Tibial nerve (tissue), 4 donors: Measurements from ENCODE around the gene STAC. TPM values are rescaled to one million over a fixed set of nuclear protein-coding genes. Genes with fewer than 3 reads are reported as not detected.
"Not testable (repeated sequence)": the region's sequence is repeated elsewhere in the genome, so short reads cannot be mapped to it uniquely, and the experiment has no call there.

ENCODE experiments used
- DNase-seq, 2 donors: peaks; one replicate each; pipeline ENCODE4 v3.0.0-alpha.2; 2019; ENCODE audit warnings: low spot score in 2 of 2
- H3K27ac ChIP-seq, 4 donors: fragments of 200-600 bp; sonication (generic) in 3 of 4; one replicate each; pipeline ENCODE4 v1.5.1; 2017 to 2019; ENCODE audit warnings: mild to moderate bottlenecking in 1 of 4
- H3K27me3 ChIP-seq, 2 donors: fragments of 200-600 bp; sonication (generic) in 1 of 2; one replicate each; pipeline versions ENCODE4 v1.5.1 to v1.6.0; 2017 to 2019
- H3K36me3 ChIP-seq, 3 donors: fragments of 200-600 bp; sonication (generic); one replicate each; pipeline ENCODE4 v1.5.1; 2018 to 2019
- H3K4me1 ChIP-seq, 4 donors: fragments of 200-600 bp; sonication (generic) in 3 of 4; one replicate each; pipeline ENCODE4 v1.5.1; 2017 to 2019
- H3K4me3 ChIP-seq, 4 donors: fragments of 200-600 bp; sonication (generic) in 3 of 4; one replicate each; pipeline ENCODE4 v1.5.1; 2017 to 2019; ENCODE audit warnings: mild to moderate bottlenecking in 1 of 4, moderate library complexity in 1 of 4
- H3K9me3 ChIP-seq, 4 donors: fragments of 200-600 bp; sonication (generic) in 3 of 4; one replicate each; pipeline ENCODE4 v1.5.1; 2017 to 2019
- CTCF ChIP-seq, 5 experiments: fragments of 200-600 bp in 3 of 5; fragments of 450-650 bp in 2 of 5; sonication (generic) in 3 of 5; IDR thresholded peaks; one replicate each; pipeline ENCODE4 v1.5.1; 2016 to 2019; ENCODE audit warnings: antibody characterized with exemption in 5 of 5, mild to moderate bottlenecking in 3 of 5, moderate library complexity in 2 of 5
- EP300 ChIP-seq, 2 donors: sonication (generic); formaldehyde crosslinking; IDR thresholded peaks; one replicate each; pipeline ENCODE4 v1.6.1; 2017; ENCODE audit warnings: antibody characterized with exemption in 2 of 2, mild to moderate bottlenecking in 1 of 2
- POLR2A ChIP-seq, 2 donors: fragments of 450-650 bp; IDR thresholded peaks; one replicate each; pipeline ENCODE4 v1.6.1; 2017; ENCODE audit warnings: antibody characterized with exemption in 2 of 2, mild to moderate bottlenecking in 2 of 2, moderate library complexity in 2 of 2
- WGBS, 2 donors: methylation state at CpG; one replicate each; pipeline ENCODE4 v1.1.5; 2018; 5-methylcytosine and 5-hydroxymethylcytosine counted together
- total RNA-seq, 4 donors: library from RNA; depleted of rRNA; stranded (reverse); fragments of >200 nt; gene quantifications; one replicate each; pipeline ENCODE4 v1.1.0, GENCODE V29; 2016

STAC gene
- total RNA-seq, 4 donors from 2014 or later, result 2.4 to 4.2 (median 3.7) TPM

GRCh38 chr3:36575241-36575640 is 194.9 kb downstream of the STAC start:
- H3K9me3 ChIP-seq, result peaks cover 0 to 26% (median 1%) of the 10 kb centered on the region in 4 donors
- DNase-seq, result no peak
- no peaks in the 10 kb centered on the region for H3K4me1 ChIP-seq
- no peaks in the 10 kb centered on the region for H3K27me3 ChIP-seq
- no peaks in the 10 kb centered on the region for H3K36me3 ChIP-seq
- H3K27ac ChIP-seq, result no peak overlapping the region
- WGBS, 2 donors, result 69 to 82% methylated on average over 2 of the region's 2 CpGs
- H3K4me3 ChIP-seq, result no peak overlapping the region
- TF ChIP-seq CTCF (IDR thresholded peaks at IDR 0.05), result no peak
- no peak for TF ChIP-seq EP300 (IDR thresholded peaks at IDR 0.05)
- TF ChIP-seq POLR2A (IDR thresholded peaks at IDR 0.05), result no peak

GRCh38 chr3:36578418-36578817 is 198.1 kb downstream of the STAC start:
- not testable (repeated sequence) for DNase-seq, H3K4me1 ChIP-seq, H3K4me3 ChIP-seq, H3K36me3 ChIP-seq, H3K27ac ChIP-seq, H3K27me3 ChIP-seq
- WGBS, 2 donors, result 82% methylated on average over 4 of the region's 4 CpGs
- peaks cover 0 to 25% (median 1%) of the 10 kb centered on the region in 4 donors for H3K9me3 ChIP-seq

- Histone ChIP-seq H3K4me3 (no peak overlapping the region), H3K9me3 (peaks cover 0 to 20% (median 1%) of the 10 kb centered on the region in 4 donors), H3K27me3 (no peaks in the 10 kb centered on the region), H3K27ac (no peak overlapping the region), H3K4me1 (no peaks in the 10 kb centered on the region), H3K36me3 (no peaks in the 10 kb centered on the region)
- TF ChIP-seq POLR2A (IDR thresholded peaks at IDR 0.05) (no peak), CTCF (IDR thresholded peaks at IDR 0.05) (no peak), EP300 (IDR thresholded peaks at IDR 0.05) (no peak)
- no peak for DNase-seq
- 38 to 54% methylated on average over 1 of the region's 1 CpG for WGBS, 2 donors
Observed at GRCh38 chr3:36579746-36580145, 199.4 kb downstream of the STAC start.

- H3K4me1 ChIP-seq, result no peaks in the 10 kb centered on the region
- peaks cover 0 to 26% (median 1%) of the 10 kb centered on the region in 4 donors for H3K9me3 ChIP-seq
- TF ChIP-seq EP300 (IDR thresholded peaks at IDR 0.05) (no peak), POLR2A (IDR thresholded peaks at IDR 0.05) (no peak), CTCF (IDR thresholded peaks at IDR 0.05) (no peak)
- no peak overlapping the region for H3K27ac ChIP-seq
- no peak overlapping the region for H3K4me3 ChIP-seq
- H3K36me3 ChIP-seq, result no peaks in the 10 kb centered on the region
- H3K27me3 ChIP-seq, result no peaks in the 10 kb centered on the region
- DNase-seq, result no peak
- whole genome bisulfite sequencing, 2 donors, result 57 to 58% methylated on average over 2 of the region's 2 CpGs
Observed at GRCh38 chr3:36580716-36581115, 200.4 kb downstream of the STAC start.

GRCh38 chr3:36591959-36592358 is 211.7 kb downstream of the STAC start:
- WGBS, 2 donors, result 63 to 72% methylated on average over 3 of the region's 3 CpGs
- Histone ChIP-seq H3K36me3 (no peaks in the 10 kb centered on the region), H3K27ac (no peak overlapping the region), H3K4me1 (peaks cover 0 to 5% (median 0%) of the 10 kb centered on the region in 4 donors), H3K4me3 (no peak overlapping the region), H3K9me3 (peaks cover 0 to 13% (median 0%) of the 10 kb centered on the region in 4 donors), H3K27me3 (no peaks in the 10 kb centered on the region)
- no peak for DNase-seq
- TF ChIP-seq CTCF (IDR thresholded peaks at IDR 0.05) (no peak), POLR2A (IDR thresholded peaks at IDR 0.05) (no peak), EP300 (IDR thresholded peaks at IDR 0.05) (no peak)

- 15 to 29% methylated on average over 1 of the region's 1 CpG for WGBS, 2 donors
- no peak for TF ChIP-seq POLR2A (IDR thresholded peaks at IDR 0.05)
- no peak for TF ChIP-seq EP300 (IDR thresholded peaks at IDR 0.05)
- TF ChIP-seq CTCF (IDR thresholded peaks at IDR 0.05), result no peak
- Histone ChIP-seq H3K27ac (no peak overlapping the region), H3K9me3 (peaks cover 0 to 4% (median 0%) of the 10 kb centered on the region in 4 donors), H3K27me3 (no peaks in the 10 kb centered on the region), H3K4me3 (no peak overlapping the region), H3K4me1 (peaks cover 0 to 5% (median 0%) of the 10 kb centered on the region in 4 donors), H3K36me3 (no peaks in the 10 kb centered on the region)
- DNase-seq, result no peak
Observed at GRCh38 chr3:36595511-36595910, 215.2 kb downstream of the STAC start.
